HK-2 (cell line): ENCODE data around the gene UBE2G1.

ENCODE experiments used
- DNase-seq: peaks from one replicate; pipeline ENCODE4 v3.0.0-alpha.2; 2018; ENCODE audit not compliant: unreplicated experiment

The UBE2G1 gene

GRCh38 chr17:4247361-4247970 lies 119.0 kb downstream of the UBE2G1 start:
- no peak for DNase-seq

GRCh38 chr17:4246674-4247073 lies 119.8 kb downstream of the UBE2G1 start:
- no peak for DNase-seq

- no peak for DNase-seq
These were observed 124.9 kb downstream of the UBE2G1 start for GRCh38 chr17:4241535-4241934.

- no peak for DNase-seq
These were observed 130.0 kb downstream of the UBE2G1 start for GRCh38 chr17:4236456-4236855.

- DNase-seq: no peak
These were observed 130.8 kb downstream of the UBE2G1 start for GRCh38 chr17:4235372-4236279.

GRCh38 chr17:4234401-4234800 lies 132.1 kb downstream of the UBE2G1 start:
- DNase-seq: no peak

- no peak for DNase-seq
These were observed 132.7 kb downstream of the UBE2G1 start for GRCh38 chr17:4233668-4234258.

- DNase-seq: no peak
These were observed 134.2 kb downstream of the UBE2G1 start for GRCh38 chr17:4232168-4232813.

GRCh38 chr17:4229627-4230541 lies 136.6 kb downstream of the UBE2G1 start:
- peak; percentile 69 for DNase-seq

GRCh38 chr17:4221899-4222659 lies 144.4 kb downstream of the UBE2G1 start:
- no peak for DNase-seq

GRCh38 chr17:4221163-4221562 lies 145.3 kb downstream of the UBE2G1 start:
- DNase-seq: no peak

- DNase-seq: no peak
These were observed 145.8 kb downstream of the UBE2G1 start for GRCh38 chr17:4220655-4221054.
